Skin epidermis (tissue), 12 donors: ENCODE results near the gene WDFY2.
"Not testable (repeated sequence)": the region's sequence is repeated elsewhere in the genome, so short reads cannot be mapped to it uniquely, and the experiment has no call there.

Experiments
- H3K27ac ChIP-seq, 21 experiments: fragments of 200-600 bp; sonication (generic) in 11 of 21; one replicate each; pipeline ENCODE4 v1.5.0; 2020; ENCODE audit warnings: mild to moderate bottlenecking in 3 of 21, inconsistent platforms in 2 of 21, moderate library complexity in 2 of 21
- H3K4me3 ChIP-seq, 7 experiments: fragments of 200-600 bp; sonication (generic) in 2 of 7; one replicate each; pipeline ENCODE4 v1.5.0; 2020; ENCODE audit warnings: inconsistent platforms in 2 of 7, mild to moderate bottlenecking in 2 of 7, moderate library complexity in 1 of 7

WDFY2 gene

DNA sequence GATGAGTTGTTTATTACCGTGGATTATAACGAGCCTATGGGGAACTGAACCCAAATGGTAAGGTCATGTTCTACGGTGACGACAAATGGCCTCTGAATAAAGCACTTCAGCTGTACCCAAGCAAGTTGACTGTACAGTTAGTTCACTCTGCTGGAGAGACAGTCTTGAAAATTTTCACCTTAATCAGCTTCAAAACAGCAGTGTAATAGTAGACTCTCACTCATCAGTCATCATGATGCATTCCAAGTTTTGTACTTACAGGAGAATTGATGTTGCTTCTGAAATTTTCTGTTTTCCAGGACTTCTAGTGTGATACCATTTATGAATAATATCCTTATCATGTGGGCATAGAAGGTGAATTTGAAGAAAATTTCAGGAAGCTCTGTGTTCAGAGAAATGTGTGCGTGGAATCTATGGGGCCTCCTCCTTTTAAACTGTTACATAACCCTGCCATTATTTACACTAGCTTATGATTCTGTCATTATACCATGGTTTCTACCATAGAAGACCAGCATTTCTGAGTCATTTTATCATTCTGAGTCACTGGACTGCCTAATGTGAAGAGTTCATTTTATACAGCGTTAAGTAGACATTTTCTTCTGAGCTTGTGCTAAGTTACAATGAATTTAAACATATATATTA, 96.9 kb downstream of the WDFY2 start:
- Histone ChIP-seq H3K27ac (no peak overlapping the region), H3K4me3 (no peak overlapping the region)

- no peak overlapping the region for H3K4me3 ChIP-seq
- no peak overlapping the region for H3K27ac ChIP-seq
Measured at GRCh38 chr13:51682686-51683085, 98.4 kb downstream of the WDFY2 start.

- Histone ChIP-seq H3K4me3 (no peak overlapping the region), H3K27ac (no peak overlapping the region)
Measured at GRCh38 chr13:51683597-51683996, 99.3 kb downstream of the WDFY2 start.

- H3K4me3 ChIP-seq, result no peak overlapping the region
- H3K27ac ChIP-seq, result peak overlapping the region in 1 of 21 experiments; percentile 13
Measured at GRCh38 chr13:51684076-51684475, 99.8 kb downstream of the WDFY2 start.

- no peak overlapping the region for H3K4me3 ChIP-seq
- no peak overlapping the region for H3K27ac ChIP-seq
Measured at GRCh38 chr13:51687947-51688714, 103.9 kb downstream of the WDFY2 start.

GRCh38 chr13:51688937-51689662, 104.8 kb downstream of the WDFY2 start:
- Histone ChIP-seq H3K4me3 (no peak overlapping the region), H3K27ac (no peak overlapping the region)

DNA sequence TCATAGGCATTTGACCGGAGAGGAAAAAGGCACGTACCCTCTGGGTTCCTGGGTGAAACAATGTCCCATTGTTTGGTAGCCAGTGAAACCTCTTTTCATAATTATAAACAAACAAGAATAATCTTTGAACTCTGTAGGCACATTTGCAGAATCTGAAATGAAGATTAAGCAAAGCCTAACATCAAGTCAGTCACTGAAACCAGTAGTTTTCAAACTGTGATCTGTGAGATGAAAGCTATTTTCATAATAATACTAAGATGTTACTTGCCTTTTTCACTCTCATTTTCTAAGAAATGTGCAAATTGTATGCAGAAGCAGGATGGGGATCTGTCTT, 105.4 kb downstream of the WDFY2 start:
- H3K4me3 ChIP-seq, result no peak overlapping the region
- H3K27ac ChIP-seq, result no peak overlapping the region

GRCh38 chr13:51695677-51696076, 111.4 kb downstream of the WDFY2 start:
- H3K4me3 ChIP-seq, H3K27ac ChIP-seq: not testable (repeated sequence)

GRCh38 chr13:51697181-51697580, 112.9 kb downstream of the WDFY2 start:
- Histone ChIP-seq H3K4me3 (no peak overlapping the region), H3K27ac (no peak overlapping the region)

- no peak overlapping the region for H3K4me3 ChIP-seq
- no peak overlapping the region for H3K27ac ChIP-seq
Measured at GRCh38 chr13:51697855-51698254, 113.6 kb downstream of the WDFY2 start.

- H3K27ac ChIP-seq, result no peak overlapping the region
- H3K4me3 ChIP-seq, result no peak overlapping the region
Measured at GRCh38 chr13:51698352-51698751, 114.1 kb downstream of the WDFY2 start.

- Histone ChIP-seq H3K4me3 (no peak overlapping the region), H3K27ac (no peak overlapping the region)
Measured at GRCh38 chr13:51704399-51705313, 120.4 kb downstream of the WDFY2 start.

DNA sequence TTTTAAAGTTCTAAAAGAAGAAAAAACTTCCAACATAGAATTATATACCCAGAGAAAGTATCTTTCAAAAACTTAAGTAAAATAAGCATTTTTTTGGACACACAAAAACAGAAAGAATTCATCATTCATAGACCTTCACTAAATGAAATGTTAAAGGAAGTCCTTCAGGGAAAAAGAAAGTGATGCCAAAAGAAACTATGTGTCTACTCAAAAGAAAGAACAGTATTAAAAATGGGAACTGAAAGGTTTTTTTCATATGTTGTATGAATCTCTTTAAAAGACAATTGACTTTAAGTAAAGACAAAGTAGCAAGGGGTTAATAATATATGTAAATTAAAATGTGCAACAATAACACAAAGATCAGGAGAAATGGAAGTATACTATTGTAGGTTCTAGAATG, 123.2 kb downstream of the WDFY2 start:
- H3K4me3 ChIP-seq, result no peak overlapping the region
- no peak overlapping the region for H3K27ac ChIP-seq

DNA sequence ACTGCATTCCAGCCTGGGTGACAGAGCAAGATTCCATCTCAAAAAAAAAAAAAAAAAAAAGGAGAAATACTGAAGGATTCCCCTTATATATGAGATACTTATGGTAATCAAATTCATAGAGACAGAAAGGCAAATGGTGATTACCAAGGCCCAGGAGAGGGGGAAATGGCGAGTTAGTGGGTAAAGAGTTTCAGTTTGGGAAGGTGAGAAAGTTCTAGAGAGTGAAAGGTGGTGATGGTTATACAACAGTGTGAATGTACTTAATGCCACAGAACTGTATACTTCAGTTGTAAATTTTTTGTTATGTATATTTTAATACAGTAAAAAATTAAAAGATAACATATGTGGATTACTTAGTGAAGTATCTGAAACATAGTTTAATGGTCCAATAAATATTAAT, 129.5 kb downstream of the WDFY2 start:
- Histone ChIP-seq H3K27ac (peak overlapping the region in 3 of 21 experiments; percentile 4 to 57 (median 27)), H3K4me3 (no peak overlapping the region)

DNA sequence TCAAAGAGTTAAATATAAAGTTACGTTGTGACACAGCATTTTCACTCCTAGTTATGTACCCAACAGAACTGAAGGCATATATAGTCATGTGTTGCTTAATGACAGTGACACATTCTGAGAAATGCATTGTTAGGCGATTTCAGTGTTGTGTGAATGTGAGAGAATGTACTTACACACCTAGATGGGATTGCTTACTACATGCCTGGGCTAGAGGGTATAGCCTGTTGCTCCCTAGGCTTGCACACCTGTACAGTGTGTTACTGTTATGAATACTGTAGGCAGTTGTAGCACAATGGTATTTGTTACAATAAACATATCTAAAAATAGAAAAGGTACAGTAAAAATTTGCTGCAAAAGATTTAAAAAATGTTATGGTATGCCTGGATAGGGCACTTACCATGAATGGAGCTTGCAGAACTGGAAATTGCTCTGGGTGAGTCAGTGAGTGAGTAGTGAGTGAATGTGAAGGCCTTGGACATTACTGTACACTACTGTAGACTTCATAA, 130.5 kb downstream of the WDFY2 start:
- peak overlapping the region in 10 of 21 experiments; percentile 4 to 64 (median 30) for H3K27ac ChIP-seq
- no peak overlapping the region for H3K4me3 ChIP-seq

- H3K4me3 ChIP-seq, result no peak overlapping the region
- peak overlapping the region in 1 of 21 experiments; percentile 64 for H3K27ac ChIP-seq
Measured at GRCh38 chr13:51715613-51716012, 131.4 kb downstream of the WDFY2 start.

DNA sequence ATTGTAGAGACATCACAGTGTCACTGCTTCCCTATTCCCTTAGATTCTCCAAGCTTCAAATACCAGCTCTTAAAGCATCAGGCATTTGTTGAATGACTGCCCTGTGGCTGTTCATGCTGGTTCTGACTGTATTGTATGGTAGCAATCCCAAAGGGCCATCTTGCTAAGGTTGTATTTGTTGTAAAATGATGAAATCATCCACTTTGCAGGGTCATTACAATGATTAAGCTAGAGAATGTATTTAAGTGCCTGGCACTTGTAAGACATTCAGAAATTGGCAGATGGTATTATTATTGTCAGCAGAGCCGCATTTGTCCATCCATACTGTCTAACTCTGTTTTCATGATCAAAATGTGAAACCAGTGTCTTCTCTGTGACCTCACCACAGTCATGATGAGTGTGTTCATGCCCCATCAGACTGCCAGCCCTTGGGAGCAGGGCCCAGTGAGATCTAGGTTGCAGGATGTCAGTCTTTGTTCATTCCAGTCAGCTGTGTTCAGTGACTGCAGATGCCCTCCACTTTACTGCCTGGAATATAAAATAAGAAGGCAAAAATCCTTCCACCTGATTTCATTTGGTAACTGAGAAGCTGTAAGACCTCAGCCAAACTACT, 133.6 kb downstream of the WDFY2 start:
- no peak overlapping the region for H3K27ac ChIP-seq
- H3K4me3 ChIP-seq, result no peak overlapping the region

DNA sequence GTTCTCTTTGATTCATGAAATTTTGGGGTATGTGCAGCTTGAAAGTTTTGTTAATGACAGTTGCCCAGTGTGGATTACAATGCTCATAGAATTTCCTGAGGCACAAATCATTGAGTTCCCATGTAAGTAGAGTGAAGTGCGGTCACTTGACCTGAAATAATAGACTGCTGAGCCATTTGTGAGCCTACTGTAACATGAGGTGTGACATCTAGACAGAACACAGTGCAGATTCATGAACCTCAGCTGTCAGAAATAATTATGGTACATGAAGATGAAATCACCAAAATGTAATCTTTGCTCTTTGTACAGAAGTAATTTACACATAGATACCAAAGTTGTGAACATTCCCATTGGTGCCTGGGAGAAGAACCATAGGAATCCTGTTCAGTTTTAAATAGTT, 135.1 kb downstream of the WDFY2 start:
- no peak overlapping the region for H3K27ac ChIP-seq
- no peak overlapping the region for H3K4me3 ChIP-seq

DNA sequence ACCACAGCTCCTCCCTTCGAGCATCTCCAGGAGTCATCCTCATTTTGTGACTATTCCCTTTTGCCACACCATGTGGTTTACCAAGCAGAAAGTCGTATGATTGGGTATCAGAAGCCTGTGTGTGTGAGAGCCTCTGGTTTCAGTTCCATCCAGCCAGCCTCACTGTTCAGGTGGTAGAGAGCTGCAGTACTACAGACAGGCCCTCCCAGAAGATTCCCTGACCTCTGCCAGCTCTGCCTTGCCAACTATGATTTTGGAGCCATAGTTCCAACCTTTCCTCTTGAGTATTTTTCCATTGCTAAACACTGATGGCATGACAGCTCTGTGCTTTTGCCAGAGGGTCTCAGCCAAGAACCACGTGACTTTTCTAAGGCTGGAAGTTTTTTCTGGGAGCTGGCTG, 137.2 kb downstream of the WDFY2 start:
- H3K4me3 ChIP-seq, result no peak overlapping the region
- H3K27ac ChIP-seq, result peak overlapping the region in 6 of 21 experiments; percentile 2 to 51 (median 37)
